Keratinocyte (primary cell): Measurements from ENCODE around the gene LPAR3. TPM values are rescaled to one million over a fixed set of nuclear protein-coding genes. Genes with fewer than 3 reads are reported as not detected.
A peak's percentile ranks its signal among the peaks of the same experiment; 100 is the strongest.

Experiments
- DNase-seq: peaks from one replicate; pipeline ENCODE4 v3.0.0-alpha.2; 2011; ENCODE audit warnings: low read depth, missing footprints, low spot score
- FAIRE-seq: peaks from 2 replicates; lab custom pipeline; 2011; peaks lifted over from hg19 to GRCh38; lab: Jason Lieb, UNC
- H2AFZ ChIP-seq: 2 replicates; pipeline ENCODE4 v1.6.0; 2012; ENCODE audit warnings: low read length, control low read depth, inconsistent platforms; ENCODE audit not compliant: control insufficient read depth
- H3K27ac ChIP-seq: 2 replicates; pipeline ENCODE4 v1.5.1; 2011; ENCODE audit warnings: low read length; ENCODE audit not compliant: control insufficient read depth, insufficient read depth
- H3K27me3 ChIP-seq: 3 replicates; pipeline ENCODE4 v1.6.0; 2011; ENCODE audit warnings: low read length; ENCODE audit not compliant: control insufficient read depth, insufficient read depth; ENCODE audit errors: extremely low read depth
- H3K36me3 ChIP-seq, 2 experiments: 2 replicates in 1 of 2; 3 replicates in 1 of 2; pipeline ENCODE4 v1.5.1; 2011; ENCODE audit warnings: low read length in 2 of 2, mild to moderate bottlenecking in 1 of 2; ENCODE audit not compliant: control insufficient read depth in 2 of 2, insufficient read depth in 2 of 2; ENCODE audit errors: extremely low read depth in 1 of 2
- H3K4me1 ChIP-seq: 3 replicates; pipeline ENCODE4 v1.5.1; 2011; ENCODE audit warnings: low read length; ENCODE audit not compliant: control insufficient read depth, insufficient read depth; ENCODE audit errors: extremely low read depth
- H3K4me2 ChIP-seq: 3 replicates; pipeline ENCODE4 v1.6.0; 2011; ENCODE audit warnings: low read depth, low read length; ENCODE audit not compliant: control insufficient read depth, insufficient read depth; ENCODE audit errors: extremely low read depth
- H3K4me3 ChIP-seq, 3 experiments: fragments of 200-600 bp in 1 of 3; sonication (generic) in 1 of 3; 2 replicates in 2 of 3; 3 replicates in 1 of 3; pipeline ENCODE4 v1.5.1; 2011 to 2016; ENCODE audit warnings: low read length in 3 of 3, mild to moderate bottlenecking in 3 of 3, control low read depth in 2 of 3, inconsistent platforms in 1 of 3, low read depth in 1 of 3, mixed read lengths in 1 of 3, mixed run types in 1 of 3, moderate library complexity in 1 of 3; ENCODE audit not compliant: control insufficient read depth in 2 of 3, insufficient read depth in 2 of 3; ENCODE audit errors: extremely low read depth in 1 of 3
- H3K79me2 ChIP-seq: 2 replicates; pipeline ENCODE4 v1.6.0; 2012; ENCODE audit warnings: low read length; ENCODE audit not compliant: control insufficient read depth, insufficient read depth
- H3K9ac ChIP-seq: 3 replicates; pipeline ENCODE4 v1.6.0; 2011; ENCODE audit warnings: low read length; ENCODE audit not compliant: control insufficient read depth, insufficient read depth; ENCODE audit errors: extremely low read depth
- H3K9me1 ChIP-seq: 3 replicates; pipeline ENCODE4 v1.6.0; 2011; ENCODE audit warnings: low read length; ENCODE audit not compliant: control insufficient read depth, insufficient read depth; ENCODE audit errors: extremely low read depth
- H3K9me3 ChIP-seq: 2 replicates; pipeline ENCODE4 v1.5.1; 2012; ENCODE audit warnings: low read depth, low read length; ENCODE audit not compliant: control insufficient read depth
- H4K20me1 ChIP-seq: 3 replicates; pipeline ENCODE4 v1.6.0; 2011; ENCODE audit warnings: low read length; ENCODE audit not compliant: control insufficient read depth, insufficient read depth; ENCODE audit errors: extremely low read depth
- EZH2 ChIP-seq: IDR thresholded peaks from one replicate; pipeline ENCODE4 v1.6.1; 2012; ENCODE audit warnings: inconsistent platforms, mild to moderate bottlenecking, low read length, moderate library complexity
- dilution Hi-C: fragments of 300-500 bp; cut with MboI; formaldehyde crosslinking; loops from one replicate; pipeline ENCODE4 v1.7.0; 2020; ENCODE audit warnings: low sequenced_read_pairs; ENCODE audit not compliant: extremely low pct_ligation_motif_present
- polyA plus RNA-seq, 5 experiments: library from polyadenylated mRNA; depleted of rRNA in 3 of 5; stranded (reverse) in 3 of 5; stranded (forward) in 1 of 5; unstranded in 1 of 5; fragments of >200 nt; gene quantifications; 1 replicate in 1 of 5; 2 replicates in 3 of 5; 3 replicates in 1 of 5; pipeline versions ENCODE4 v1.2.1 to v1.2.3, GENCODE V29; 2011 to 2012; ENCODE audit warnings: missing spikeins in 2 of 5, low read depth in 1 of 5, low replicate concordance in 1 of 5
- TF ChIP-seq, protein P1 (sequence below), 3 experiments: IDR thresholded peaks in 1 of 3; conservative IDR thresholded peaks in 1 of 3; optimal IDR thresholded peaks in 1 of 3; 2 replicates in 2 of 3; 3 replicates in 1 of 3; pipeline versions ENCODE3 to v1.5.1; 2011; ENCODE audit warnings: low read length in 3 of 3, mild to moderate bottlenecking in 3 of 3, moderate library complexity in 2 of 3, control low read depth in 1 of 3, inconsistent platforms in 1 of 3; ENCODE audit not compliant: insufficient read depth in 2 of 3; ENCODE audit errors: extremely low read depth in 1 of 3

LPAR3 gene
- polyA plus RNA-seq, 1 donor (not counting 4 experiments of a cell fraction or from before 2014, with no cell fraction given): 42.1 TPM

DNA sequence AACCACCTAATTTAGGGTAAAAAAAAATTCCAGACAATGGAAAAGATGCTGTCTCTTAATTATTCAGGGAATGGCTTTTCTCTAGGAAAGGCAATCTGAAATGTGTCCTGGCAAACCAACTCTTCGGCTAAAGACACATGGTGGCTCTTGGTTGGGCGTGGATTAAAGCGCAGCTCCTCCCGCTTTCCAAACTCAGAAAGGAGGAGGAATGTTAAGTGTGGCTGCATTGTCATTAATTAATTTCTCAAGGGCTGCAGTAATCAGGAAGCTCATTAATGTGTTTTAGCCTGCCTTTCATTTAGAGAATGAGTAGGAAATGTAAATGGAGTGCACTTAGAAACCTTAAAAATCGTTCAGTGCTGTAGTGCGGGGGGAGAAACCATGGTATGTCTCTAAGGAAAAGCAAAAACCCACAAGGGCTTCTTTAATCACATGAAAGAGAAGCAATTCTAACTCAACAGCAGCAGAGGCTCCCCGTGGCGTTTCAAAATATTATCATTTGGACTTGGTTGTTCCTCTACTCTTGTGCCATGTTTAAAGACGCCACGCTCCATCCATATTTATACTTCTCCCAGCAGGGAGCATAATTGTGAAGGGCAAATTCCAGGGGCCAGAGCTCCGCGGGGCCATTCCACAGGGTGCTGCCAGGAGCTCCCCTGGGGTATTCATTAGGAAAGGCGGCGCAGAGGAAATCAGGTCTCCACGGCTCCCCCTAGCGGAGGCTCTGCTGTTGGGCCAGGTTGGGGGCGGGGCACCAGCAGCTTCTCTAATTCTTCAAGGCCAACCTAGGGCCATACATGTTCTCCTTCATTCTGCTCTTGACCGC is 110.8 kb downstream of the LPAR3 start:
- H3K27me3 ChIP-seq: no peaks in the 10 kb centered on the region
- no peak for TF ChIP-seq EZH2
- TF ChIP-seq, protein P1, sequence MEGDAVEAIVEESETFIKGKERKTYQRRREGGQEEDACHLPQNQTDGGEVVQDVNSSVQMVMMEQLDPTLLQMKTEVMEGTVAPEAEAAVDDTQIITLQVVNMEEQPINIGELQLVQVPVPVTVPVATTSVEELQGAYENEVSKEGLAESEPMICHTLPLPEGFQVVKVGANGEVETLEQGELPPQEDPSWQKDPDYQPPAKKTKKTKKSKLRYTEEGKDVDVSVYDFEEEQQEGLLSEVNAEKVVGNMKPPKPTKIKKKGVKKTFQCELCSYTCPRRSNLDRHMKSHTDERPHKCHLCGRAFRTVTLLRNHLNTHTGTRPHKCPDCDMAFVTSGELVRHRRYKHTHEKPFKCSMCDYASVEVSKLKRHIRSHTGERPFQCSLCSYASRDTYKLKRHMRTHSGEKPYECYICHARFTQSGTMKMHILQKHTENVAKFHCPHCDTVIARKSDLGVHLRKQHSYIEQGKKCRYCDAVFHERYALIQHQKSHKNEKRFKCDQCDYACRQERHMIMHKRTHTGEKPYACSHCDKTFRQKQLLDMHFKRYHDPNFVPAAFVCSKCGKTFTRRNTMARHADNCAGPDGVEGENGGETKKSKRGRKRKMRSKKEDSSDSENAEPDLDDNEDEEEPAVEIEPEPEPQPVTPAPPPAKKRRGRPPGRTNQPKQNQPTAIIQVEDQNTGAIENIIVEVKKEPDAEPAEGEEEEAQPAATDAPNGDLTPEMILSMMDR (optimal IDR thresholded peaks at IDR 0.05 in 1 of 3, IDR thresholded peaks at IDR 0.05 in 1 of 3, conservative IDR thresholded peaks at IDR 0.05 in 1 of 3; ENCODE audit: extremely low read depth in 1 of 3, insufficient read depth in 2 of 3, low read length in 3 of 3): peak; percentile 66 to 87 (median 73)
- no peak overlapping the region for H3K27ac ChIP-seq
- FAIRE-seq: peak; percentile 26
- no peaks in the 10 kb centered on the region for H3K9me3 ChIP-seq
- peak overlapping the region; percentile 17 for H3K4me2 ChIP-seq
- H3K4me3 ChIP-seq: no peak overlapping the region
- H2AFZ ChIP-seq: no peak overlapping the region
- no peaks in the 10 kb centered on the region for H3K79me2 ChIP-seq
- no peak for DNase-seq
- peaks cover 6% of the 10 kb centered on the region for H3K4me1 ChIP-seq
- H3K9me1 ChIP-seq: no peaks in the 10 kb centered on the region
- no peaks in the 10 kb centered on the region for H4K20me1 ChIP-seq
- dilution Hi-C loops: no loop called here
- no peak overlapping the region for H3K9ac ChIP-seq
- H3K36me3 ChIP-seq: no peaks in the 10 kb centered on the region

GRCh38 chr1:84780000-84780716 is 112.8 kb downstream of the LPAR3 start:
- Histone ChIP-seq H3K4me2 (no peak overlapping the region), H3K36me3 (no peaks in the 10 kb centered on the region), H3K4me1 (peaks cover 6% of the 10 kb centered on the region), H2AFZ (no peak overlapping the region), H3K9ac (no peak overlapping the region), H3K27me3 (no peaks in the 10 kb centered on the region), H3K27ac (no peak overlapping the region), H3K79me2 (no peaks in the 10 kb centered on the region), H3K9me3 (no peaks in the 10 kb centered on the region), H4K20me1 (no peaks in the 10 kb centered on the region), H3K4me3 (no peak overlapping the region), H3K9me1 (no peaks in the 10 kb centered on the region)
- peak; percentile 67 for FAIRE-seq
- TF ChIP-seq EZH2: no peak
- TF ChIP-seq, protein P1 (optimal IDR thresholded peaks at IDR 0.05 in 1 of 3, IDR thresholded peaks at IDR 0.05 in 1 of 3, conservative IDR thresholded peaks at IDR 0.05 in 1 of 3; ENCODE audit: extremely low read depth in 1 of 3, insufficient read depth in 2 of 3, low read length in 3 of 3): no peak
- no peak for DNase-seq
- dilution Hi-C loops: no loop called here
